WTC11 (cell line): ENCODE results near the gene TRIM46. TPM values are rescaled to one million over a fixed set of nuclear protein-coding genes. Genes with fewer than 3 reads are reported as not detected.

ENCODE experiments used
- ATAC-seq: fragments of 200-7000 bp; cut with Tn5 transposase; 2 replicates; pipeline ENCODE4 v1.10.0; 2021; ENCODE audit warnings: mild to moderate bottlenecking, moderate library complexity
- CTCF ChIA-PET: fragments of 300-600 bp; sonication (Branson Sonifier 250); formaldehyde crosslinking; loops from one replicate; lab custom pipeline; 2021; ENCODE audit warnings: antibody characterized with exemption; lab: Charles Lee
- POLR2A ChIA-PET: fragments of 350-600 bp; sonication (Branson Sonifier 250); formaldehyde crosslinking; loops from one replicate; lab custom pipeline; 2021; ENCODE audit warnings: antibody characterized with exemption; lab: Charles Lee
- DNase-seq: peaks from one replicate; pipeline ENCODE4 v3.0.0; 2021; ENCODE audit warnings: low spot score
- H3K27ac Mint-ChIP-seq: 2 replicates; pipeline ENCODE4 v1.8.0; 2021; ENCODE audit warnings: mixed read lengths
- H3K27me3 Mint-ChIP-seq: 2 replicates; pipeline ENCODE4 v1.8.0; 2021; ENCODE audit warnings: low read depth, mild to moderate bottlenecking, moderate library complexity, mixed read lengths
- H3K36me3 Mint-ChIP-seq: 2 replicates; pipeline ENCODE4 v1.8.0; 2021; ENCODE audit warnings: mixed read lengths
- H3K4me1 Mint-ChIP-seq: 2 replicates; pipeline ENCODE4 v1.8.0; 2022; ENCODE audit warnings: mixed read lengths
- H3K4me3 Mint-ChIP-seq: 2 replicates; pipeline ENCODE4 v1.8.0; 2021; ENCODE audit warnings: mild to moderate bottlenecking, moderate library complexity, mixed read lengths
- H3K9me3 Mint-ChIP-seq: 2 replicates; pipeline ENCODE4 v1.8.0; 2021; ENCODE audit warnings: mixed read lengths
- ATF1 ChIP-seq: sonication (generic); formaldehyde crosslinking; IDR thresholded peaks from 2 replicates; pipeline ENCODE4 v1.8.1; 2023; ENCODE audit warnings: mild to moderate bottlenecking, moderate library complexity, missing genetic modification reagents
- ATF2 ChIP-seq: sonication (generic); formaldehyde crosslinking; IDR thresholded peaks from 2 replicates; pipeline ENCODE4 v1.8.1; 2022; ENCODE audit warnings: low read depth, missing genetic modification reagents, borderline replicate concordance
- CREM ChIP-seq: sonication (generic); formaldehyde crosslinking; IDR thresholded peaks from 2 replicates; pipeline ENCODE4 v1.8.1; 2022; ENCODE audit warnings: mild to moderate bottlenecking, missing genetic modification reagents, moderate library complexity
- IRF2 ChIP-seq: sonication (generic); formaldehyde crosslinking; IDR thresholded peaks from 2 replicates; pipeline ENCODE4 v1.8.0; 2022; ENCODE audit warnings: low read depth, missing genetic modification reagents, borderline replicate concordance
- NFATC4 ChIP-seq: fragments of 250-450 bp; sonication (Bioruptor Pico); IDR thresholded peaks from 2 replicates; pipeline ENCODE4 v1.9.0; 2021; ENCODE audit warnings: mild to moderate bottlenecking
- NR1H2 ChIP-seq: sonication (generic); formaldehyde crosslinking; IDR thresholded peaks from 2 replicates; pipeline ENCODE4 v1.9.0; 2021; ENCODE audit warnings: mild to moderate bottlenecking, moderate library complexity, missing genetic modification reagents
- USF1 ChIP-seq: sonication (generic); formaldehyde crosslinking; IDR thresholded peaks from 2 replicates; pipeline ENCODE4 v1.8.0; 2022; ENCODE audit warnings: mild to moderate bottlenecking, missing genetic modification reagents
- total RNA-seq: library from RNA; stranded (reverse); gene quantifications from 3 replicates; pipeline ENCODE4 v1.2.3, GENCODE V29; 2021
- TF ChIP-seq, protein P1 (sequence below): sonication (generic); formaldehyde crosslinking; IDR thresholded peaks from 2 replicates; pipeline ENCODE4 v1.8.1; 2023; ENCODE audit warnings: mild to moderate bottlenecking, missing genetic modification reagents, borderline replicate concordance
- TF ChIP-seq, protein P2 (sequence below): fragments of 250-450 bp; sonication (Bioruptor Pico); conservative IDR thresholded peaks from 2 replicates; pipeline ENCODE4 v1.9.0; 2021; ENCODE audit warnings: mild to moderate bottlenecking
- TF ChIP-seq, protein P3 (sequence below): sonication (generic); formaldehyde crosslinking; conservative IDR thresholded peaks from 2 replicates; pipeline ENCODE4 v1.8.1; 2022; ENCODE audit warnings: mild to moderate bottlenecking, missing genetic modification reagents

TRIM46 gene
- total RNA-seq, 1 experiment from 2014 or later = 22.1 TPM

GRCh38 chr1:155127105-155127966, 46.3 kb upstream of the TRIM46 start, which contains the start of gene EFNA1 (continued):
- TF ChIP-seq, protein P1, sequence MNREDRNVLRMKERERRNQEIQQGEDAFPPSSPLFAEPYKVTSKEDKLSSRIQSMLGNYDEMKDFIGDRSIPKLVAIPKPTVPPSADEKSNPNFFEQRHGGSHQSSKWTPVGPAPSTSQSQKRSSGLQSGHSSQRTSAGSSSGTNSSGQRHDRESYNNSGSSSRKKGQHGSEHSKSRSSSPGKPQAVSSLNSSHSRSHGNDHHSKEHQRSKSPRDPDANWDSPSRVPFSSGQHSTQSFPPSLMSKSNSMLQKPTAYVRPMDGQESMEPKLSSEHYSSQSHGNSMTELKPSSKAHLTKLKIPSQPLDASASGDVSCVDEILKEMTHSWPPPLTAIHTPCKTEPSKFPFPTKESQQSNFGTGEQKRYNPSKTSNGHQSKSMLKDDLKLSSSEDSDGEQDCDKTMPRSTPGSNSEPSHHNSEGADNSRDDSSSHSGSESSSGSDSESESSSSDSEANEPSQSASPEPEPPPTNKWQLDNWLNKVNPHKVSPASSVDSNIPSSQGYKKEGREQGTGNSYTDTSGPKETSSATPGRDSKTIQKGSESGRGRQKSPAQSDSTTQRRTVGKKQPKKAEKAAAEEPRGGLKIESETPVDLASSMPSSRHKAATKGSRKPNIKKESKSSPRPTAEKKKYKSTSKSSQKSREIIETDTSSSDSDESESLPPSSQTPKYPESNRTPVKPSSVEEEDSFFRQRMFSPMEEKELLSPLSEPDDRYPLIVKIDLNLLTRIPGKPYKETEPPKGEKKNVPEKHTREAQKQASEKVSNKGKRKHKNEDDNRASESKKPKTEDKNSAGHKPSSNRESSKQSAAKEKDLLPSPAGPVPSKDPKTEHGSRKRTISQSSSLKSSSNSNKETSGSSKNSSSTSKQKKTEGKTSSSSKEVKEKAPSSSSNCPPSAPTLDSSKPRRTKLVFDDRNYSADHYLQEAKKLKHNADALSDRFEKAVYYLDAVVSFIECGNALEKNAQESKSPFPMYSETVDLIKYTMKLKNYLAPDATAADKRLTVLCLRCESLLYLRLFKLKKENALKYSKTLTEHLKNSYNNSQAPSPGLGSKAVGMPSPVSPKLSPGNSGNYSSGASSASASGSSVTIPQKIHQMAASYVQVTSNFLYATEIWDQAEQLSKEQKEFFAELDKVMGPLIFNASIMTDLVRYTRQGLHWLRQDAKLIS (CRISPR knock-in tag) = no peak

GRCh38 chr1:155127967-155128754, 45.5 kb upstream of the TRIM46 start:
- peak overlapping the region; percentile 90 for H3K4me3 Mint-ChIP-seq
- H3K27me3 Mint-ChIP-seq = peaks cover 55% of the 10 kb centered on the region
- TF ChIP-seq ATF2 (CRISPR knock-in tag) (no peak), ATF1 (CRISPR knock-in tag) (no peak), NR1H2 (CRISPR knock-in tag) (no peak), IRF2 (CRISPR knock-in tag) (no peak), CREM (CRISPR knock-in tag) (no peak), USF1 (CRISPR knock-in tag) (no peak), NFATC4 (CRISPR knock-in tag) (no peak)
- TF ChIP-seq, protein P2, sequence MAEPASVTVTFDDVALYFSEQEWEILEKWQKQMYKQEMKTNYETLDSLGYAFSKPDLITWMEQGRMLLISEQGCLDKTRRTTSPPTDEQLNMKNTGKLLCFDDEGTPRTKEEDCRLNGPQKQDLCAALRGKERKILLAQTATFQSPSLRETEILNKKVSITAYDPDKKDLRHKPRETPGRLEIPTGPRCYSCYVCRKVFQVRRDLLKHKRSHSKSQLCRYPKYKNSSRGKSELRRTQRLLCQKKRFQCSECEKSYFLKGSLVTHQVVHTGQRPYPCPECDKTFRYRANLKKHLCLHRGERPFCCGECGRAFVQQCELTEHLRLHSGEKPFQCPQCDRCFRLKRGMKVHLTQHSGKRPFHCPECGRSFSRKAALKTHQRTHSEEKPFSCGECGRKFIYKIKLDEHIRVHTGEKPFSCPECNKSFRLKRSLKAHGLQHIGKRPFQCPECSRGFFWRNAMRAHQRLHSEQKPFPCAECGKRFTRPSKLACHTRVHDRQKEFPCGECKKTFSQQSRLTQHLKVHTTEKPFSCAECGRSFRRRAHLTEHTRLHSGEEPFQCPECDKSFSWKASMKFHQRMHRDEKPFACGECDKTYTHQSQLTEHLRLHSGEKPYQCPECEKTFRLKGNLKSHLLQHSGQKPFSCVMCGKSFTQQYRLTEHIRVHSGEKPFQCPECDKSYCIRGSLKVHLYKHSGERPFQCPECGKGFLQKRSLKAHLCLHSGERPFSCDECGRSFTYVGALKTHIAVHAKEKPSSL = no peak
- TF ChIP-seq, protein P3, sequence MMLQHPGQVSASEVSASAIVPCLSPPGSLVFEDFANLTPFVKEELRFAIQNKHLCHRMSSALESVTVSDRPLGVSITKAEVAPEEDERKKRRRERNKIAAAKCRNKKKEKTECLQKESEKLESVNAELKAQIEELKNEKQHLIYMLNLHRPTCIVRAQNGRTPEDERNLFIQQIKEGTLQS (CRISPR knock-in tag) = no peak
- CTCF ChIA-PET = interaction anchor here (0.6 to 12.9 kb wide), 17 partner anchors 11 to 111 kb away, joined by 3 to 164 read pairs (median 5); partner anchors contain the start of genes EFNA3, EFNA4, KRTCAP2 and TRIM46
- POLR2A ChIA-PET = interaction anchor here (0.8 to 2.1 kb wide), 4 partner anchors 37 to 46 kb away, joined by 3 to 9 read pairs (median 3); partner anchors contain the start of gene KRTCAP2
- no peak overlapping the region for H3K27ac Mint-ChIP-seq
- H3K4me1 Mint-ChIP-seq = peaks cover 55% of the 10 kb centered on the region
- no peaks in the 10 kb centered on the region for H3K9me3 Mint-ChIP-seq
- ATAC-seq (no peak), DNase-seq (no peak)
- peaks cover 11% of the 10 kb centered on the region for H3K36me3 Mint-ChIP-seq
